HepG2 (cell line): Measurements from ENCODE around the gene PTH. TPM values are rescaled to one million over a fixed set of nuclear protein-coding genes. Genes with fewer than 3 reads are reported as not detected.

Source experiments
- AHR ChIP-seq: IDR thresholded peaks from 2 replicates; pipeline ENCODE4 v1.6.1; 2018; ENCODE audit warnings: missing genetic modification reagents, missing compliant biosample characterization
- ARID4A ChIP-seq: sonication (generic); formaldehyde crosslinking; IDR thresholded peaks from 2 replicates; pipeline ENCODE4 v1.5.0; 2020; ENCODE audit warnings: mild to moderate bottlenecking, missing genetic modification reagents, borderline replicate concordance
- ATF1 ChIP-seq: IDR thresholded peaks from 2 replicates; pipeline ENCODE4 v1.6.1; 2016; ENCODE audit warnings: mild to moderate bottlenecking, control low read depth
- CAMTA2 ChIP-seq: sonication (generic); formaldehyde crosslinking; IDR thresholded peaks from 2 replicates; pipeline ENCODE4 v1.4.0; 2020; ENCODE audit warnings: mild to moderate bottlenecking, missing genetic modification reagents, borderline replicate concordance
- DMAP1 ChIP-seq: IDR thresholded peaks from 2 replicates; pipeline ENCODE4 v1.6.1; 2016
- IRX3 ChIP-seq: sonication (generic); formaldehyde crosslinking; IDR thresholded peaks from 2 replicates; pipeline ENCODE4 v1.8.1; 2023; ENCODE audit warnings: mild to moderate bottlenecking, low read depth, missing genetic modification reagents, borderline replicate concordance
- PHF5A ChIP-seq: IDR thresholded peaks from one replicate; pipeline ENCODE4 v1.6.1; 2018; ENCODE audit warnings: low read depth, missing genetic modification reagents; ENCODE audit not compliant: unreplicated experiment
- REXO4 ChIP-seq: sonication (generic); formaldehyde crosslinking; IDR thresholded peaks from 2 replicates; pipeline ENCODE4 v1.8.0; 2022; ENCODE audit warnings: missing genetic modification reagents, mild to moderate bottlenecking, borderline replicate concordance
- SIN3A ChIP-seq: IDR thresholded peaks from 2 replicates; pipeline ENCODE4 v1.6.1; 2011; ENCODE audit warnings: low read depth, mild to moderate bottlenecking, control low read depth, low read length, borderline replicate concordance
- TOE1 ChIP-seq: sonication (generic); formaldehyde crosslinking; IDR thresholded peaks from 2 replicates; pipeline ENCODE4 v1.4.0; 2020; ENCODE audit warnings: mild to moderate bottlenecking, missing genetic modification reagents
- XRCC5 ChIP-seq: fragments of 200-400 bp; formaldehyde crosslinking; optimal IDR thresholded peaks from 2 replicates; pipeline ENCODE3; 2017; ENCODE audit warnings: mild to moderate bottlenecking, low read length
- ZNF256 ChIP-seq: sonication (generic); formaldehyde crosslinking; conservative IDR thresholded peaks from 2 replicates; pipeline ENCODE4 v1.4.0; 2020; ENCODE audit warnings: missing genetic modification reagents
- ZNF260 ChIP-seq: sonication (generic); formaldehyde crosslinking; IDR thresholded peaks from 2 replicates; pipeline ENCODE4 v1.4.0; 2020; ENCODE audit warnings: missing genetic modification reagents, low read depth, mild to moderate bottlenecking, borderline replicate concordance
- ZNF354B ChIP-seq: sonication (generic); formaldehyde crosslinking; IDR thresholded peaks from 2 replicates; pipeline ENCODE4 v1.8.0; 2022; ENCODE audit warnings: mild to moderate bottlenecking, missing genetic modification reagents
- ZNF451 ChIP-seq: sonication (generic); formaldehyde crosslinking; IDR thresholded peaks from 2 replicates; pipeline ENCODE4 v1.5.0; 2020; ENCODE audit warnings: mild to moderate bottlenecking, missing genetic modification reagents
- ZNF619 ChIP-seq: sonication (generic); formaldehyde crosslinking; IDR thresholded peaks from 2 replicates; pipeline ENCODE4 v1.4.0; 2020; ENCODE audit warnings: mild to moderate bottlenecking, missing genetic modification reagents
- ZNF678 ChIP-seq: sonication (generic); formaldehyde crosslinking; IDR thresholded peaks from 2 replicates; pipeline ENCODE4 v1.4.0; 2020; ENCODE audit warnings: mild to moderate bottlenecking, missing genetic modification reagents
- ZNF710 ChIP-seq: sonication (generic); formaldehyde crosslinking; IDR thresholded peaks from 2 replicates; pipeline ENCODE4 v1.5.0; 2020; ENCODE audit warnings: mild to moderate bottlenecking, missing genetic modification reagents, borderline replicate concordance
- ZSCAN25 ChIP-seq: sonication (generic); formaldehyde crosslinking; IDR thresholded peaks from 2 replicates; pipeline ENCODE4 v1.8.0; 2022; ENCODE audit warnings: mild to moderate bottlenecking, missing genetic modification reagents
- ZXDC ChIP-seq: sonication (generic); formaldehyde crosslinking; IDR thresholded peaks from 2 replicates; pipeline ENCODE4 v1.5.0; 2020; ENCODE audit warnings: mild to moderate bottlenecking, missing genetic modification reagents
- polyA plus RNA-seq, 8 experiments: library from polyadenylated mRNA; depleted of rRNA in 3 of 8; stranded (reverse) in 7 of 8; unstranded in 1 of 8; fragments of >200 nt; fragmentation: Illumina TruSeq in 4 of 8; extraction: Trizol in 4 of 8; gene quantifications; 2 replicates each; pipeline versions ENCODE4 v1.2.1 to v1.2.3, GENCODE V29; 2011 to 2016; ENCODE audit warnings: low read depth in 4 of 8, missing spikeins in 1 of 8, mixed read lengths in 1 of 8; ENCODE audit not compliant: insufficient read depth in 1 of 8
- total RNA-seq, 5 experiments: library from RNA; depleted of rRNA; stranded (reverse); fragments of >200 nt; fragmentation: Illumina TruSeq; extraction: Trizol; gene quantifications; 2 replicates each; pipeline ENCODE4 v1.2.3, GENCODE V29; 2016; ENCODE audit warnings: low read depth in 1 of 5

The PTH gene
- total and polyA plus RNA-seq, 2 of the 13 experiments (the other 11 are each of a cell fraction or from before 2014, with no cell fraction given) = not detected

GRCh38 chr11:13462901-13463778, 32.7 kb downstream of the PTH start, which contains the start of gene BTBD10 (continued):
- TF ChIP-seq XRCC5 (no peak), ZNF256 (CRISPR knock-in tag) (no peak; the same call in 1 of the 2 replicates), ZNF451 (CRISPR knock-in tag) (0 out of 2 replicates have a peak, but pooled peaks have one; percentile 68), ZNF260 (CRISPR knock-in tag) (no peak), AHR (0 out of 2 replicates have a peak, but pooled peaks have one; percentile 66), ATF1 (CRISPR knock-in tag) (no peak), ZXDC (CRISPR knock-in tag) (no peak; the same call in 1 of the 2 replicates), CAMTA2 (CRISPR knock-in tag) (no peak), ZSCAN25 (peak; percentile 50; the same call in 1 of the 2 replicates), SIN3A (peak; percentile 79; the same call in 1 of the 2 replicates), ZNF710 (no peak), TOE1 (CRISPR knock-in tag) (peak; percentile 4; the same call in 1 of the 2 replicates), ARID4A (peak; percentile 85), DMAP1 (CRISPR knock-in tag) (peak; percentile 82; the same call in 1 of the 2 replicates), ZNF619 (peak; percentile 87; the same call in 1 of the 2 replicates), ZNF678 (peak; percentile 35; the same call in 1 of the 2 replicates), REXO4 (CRISPR knock-in tag) (no peak), ZNF354B (0 out of 2 replicates have a peak, but pooled peaks have one; percentile 66), IRX3 (CRISPR knock-in tag) (no peak), PHF5A (CRISPR knock-in tag) (no peak)
